Breast epithelium (tissue), 3 donors: Measurements from ENCODE around the gene APOL2.
"Not testable (repeated sequence)": the region's sequence is repeated elsewhere in the genome, so short reads cannot be mapped to it uniquely, and the experiment has no call there.

Experiments
- CTCF ChIP-seq, 3 donors: fragments of 450-650 bp; IDR thresholded peaks; one replicate each; pipeline ENCODE4 v1.5.1; 2016 to 2017; ENCODE audit warnings: antibody characterized with exemption in 3 of 3, mild to moderate bottlenecking in 3 of 3, moderate library complexity in 3 of 3
- POLR2A ChIP-seq: fragments of 450-650 bp; IDR thresholded peaks from one replicate; pipeline ENCODE4 v1.6.1; 2016; ENCODE audit warnings: antibody characterized with exemption, mild to moderate bottlenecking, moderate library complexity
- POLR2AphosphoS5 ChIP-seq, 3 donors: sonication (generic); formaldehyde crosslinking; IDR thresholded peaks; one replicate each; pipeline ENCODE4 v1.6.1; 2017; ENCODE audit warnings: antibody characterized with exemption in 3 of 3

DNA sequence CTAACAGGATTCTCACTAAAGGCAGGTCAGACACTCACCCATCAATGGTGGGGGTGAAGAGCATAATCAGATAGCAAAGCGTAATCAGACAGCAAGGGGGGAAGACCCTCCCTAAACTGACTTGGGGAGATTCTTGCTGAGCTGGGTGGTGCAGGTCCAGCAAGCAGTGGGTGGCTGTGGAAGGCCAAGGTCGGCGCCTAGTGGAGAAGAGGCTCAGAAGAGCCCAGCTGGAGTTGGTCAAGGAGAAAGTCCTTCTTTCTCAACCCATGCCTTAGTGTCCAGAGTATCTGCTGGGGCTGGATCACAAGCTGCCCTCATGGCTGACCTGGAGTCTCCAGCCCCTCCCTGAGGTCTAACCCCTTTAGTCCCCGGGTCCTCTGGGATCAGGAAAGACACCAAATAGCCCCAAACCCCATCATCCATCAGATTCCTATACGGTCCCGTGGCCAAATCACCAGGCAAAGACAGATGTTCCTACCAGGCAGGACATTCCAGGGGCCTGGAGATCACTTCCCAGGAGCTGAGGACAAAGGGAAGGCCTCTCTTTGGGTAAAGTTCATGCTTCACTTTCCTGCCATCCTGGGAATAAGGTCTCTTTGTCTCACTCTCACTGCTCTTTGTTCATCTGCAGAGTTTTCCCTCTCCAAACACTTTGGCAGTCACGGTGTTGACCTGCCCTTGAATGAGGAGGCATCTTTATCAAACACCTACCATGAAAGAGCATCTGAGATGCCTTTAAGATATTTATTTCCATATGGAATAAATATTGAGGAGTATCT is 24.7 kb upstream of the APOL2 start:
- not testable (repeated sequence) for TF ChIP-seq POLR2A; CTCF (IDR thresholded peaks at IDR 0.05); POLR2AphosphoS5 (IDR thresholded peaks at IDR 0.05)
